Ishikawa (cell line): ENCODE results near the gene DDX31.

Experiments used
- CEBPB ChIP-seq: IDR thresholded peaks from 2 replicates; pipeline ENCODE4 v1.6.1; 2012
- CREB1 ChIP-seq: IDR thresholded peaks from 2 replicates; pipeline ENCODE4 v1.6.1; 2012; ENCODE audit warnings: low read depth
- EGR1 ChIP-seq: IDR thresholded peaks from 2 replicates; pipeline ENCODE4 v1.6.1; 2012
- EP300 ChIP-seq: IDR thresholded peaks from 2 replicates; pipeline ENCODE4 v1.6.1; 2012; ENCODE audit warnings: borderline replicate concordance
- FOXM1 ChIP-seq: IDR thresholded peaks from 2 replicates; pipeline ENCODE4 v1.6.1; 2012; ENCODE audit warnings: low read depth, borderline replicate concordance
- MAX ChIP-seq: IDR thresholded peaks from 2 replicates; pipeline ENCODE4 v1.6.1; 2012
- NFIC ChIP-seq: IDR thresholded peaks from 2 replicates; pipeline ENCODE4 v1.6.1; 2012
- RAD21 ChIP-seq: IDR thresholded peaks from 2 replicates; pipeline ENCODE4 v1.6.1; 2012; ENCODE audit warnings: low read depth
- REST ChIP-seq: IDR thresholded peaks from 2 replicates; pipeline ENCODE4 v1.6.1; 2012; ENCODE audit warnings: low read depth, mild to moderate bottlenecking
- TAF1 ChIP-seq: IDR thresholded peaks from 2 replicates; pipeline ENCODE4 v1.6.1; 2012; ENCODE audit warnings: low read depth, mild to moderate bottlenecking
- TCF12 ChIP-seq: IDR thresholded peaks from 2 replicates; pipeline ENCODE4 v1.6.1; 2012; ENCODE audit warnings: low read depth
- TEAD4 ChIP-seq: IDR thresholded peaks from 2 replicates; pipeline ENCODE4 v1.6.1; 2012
- USF1 ChIP-seq: IDR thresholded peaks from 2 replicates; pipeline ENCODE4 v1.6.1; 2012
- YY1 ChIP-seq: IDR thresholded peaks from 2 replicates; pipeline ENCODE4 v1.6.1; 2012; ENCODE audit warnings: low read depth
- ZBTB7A ChIP-seq: IDR thresholded peaks from 2 replicates; pipeline ENCODE4 v1.6.1; 2012; ENCODE audit warnings: low read depth

The DDX31 gene

DNA sequence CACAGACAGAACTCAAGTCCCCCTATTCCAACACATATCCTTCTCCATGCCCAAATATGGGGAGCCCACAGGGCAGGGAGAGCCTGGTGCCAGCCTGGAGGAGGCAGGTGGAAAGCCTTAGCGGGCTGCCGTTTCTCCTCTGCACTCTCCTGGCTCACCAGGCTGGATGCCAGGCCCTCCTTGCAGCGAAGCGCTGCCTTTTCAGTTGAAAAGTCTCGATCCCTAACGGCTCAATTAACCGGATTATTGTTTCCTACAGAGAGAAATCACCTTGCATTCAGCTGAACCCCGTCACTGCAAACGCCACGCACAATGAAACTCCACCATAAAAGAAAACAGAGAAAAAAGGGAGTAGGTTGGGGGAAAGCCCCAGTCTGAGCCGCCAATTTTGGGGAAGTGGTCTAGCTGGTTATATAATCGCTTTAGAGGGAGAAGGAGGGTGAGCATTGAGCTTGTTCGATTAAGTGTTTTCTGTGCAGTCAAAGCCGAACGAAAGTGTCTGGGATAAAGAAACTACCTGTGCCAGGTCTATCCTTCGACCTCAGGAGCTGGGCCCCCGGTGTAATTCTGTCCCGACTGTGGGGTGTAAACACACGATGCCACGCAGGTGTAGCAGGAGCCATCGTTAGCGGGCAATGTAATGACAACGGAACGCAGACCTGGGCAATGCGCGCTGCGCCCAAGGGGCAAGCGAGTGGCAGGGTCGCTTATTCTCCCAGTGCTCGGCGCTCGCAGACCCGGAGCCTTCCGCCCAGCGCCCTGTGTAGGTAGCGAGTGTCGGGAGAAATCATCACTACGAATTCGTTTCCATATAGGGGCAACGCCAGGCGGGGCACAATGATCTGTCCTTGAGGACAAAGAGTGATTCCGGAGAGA lies 83.6 kb downstream of the DDX31 start:
- TF ChIP-seq CREB1 = no peak
- TF ChIP-seq TCF12 = no peak
- no peak for TF ChIP-seq FOXM1
- TF ChIP-seq ZBTB7A = no peak
- TF ChIP-seq TAF1 = no peak
- TF ChIP-seq TEAD4 = no peak
- TF ChIP-seq RAD21 = no peak
- no peak for TF ChIP-seq NFIC
- no peak for TF ChIP-seq CEBPB
- TF ChIP-seq REST = no peak
- TF ChIP-seq USF1 = no peak
- no peak for TF ChIP-seq MAX
- TF ChIP-seq EGR1 = no peak
- TF ChIP-seq EP300 = no peak
- no peak for TF ChIP-seq YY1

DNA sequence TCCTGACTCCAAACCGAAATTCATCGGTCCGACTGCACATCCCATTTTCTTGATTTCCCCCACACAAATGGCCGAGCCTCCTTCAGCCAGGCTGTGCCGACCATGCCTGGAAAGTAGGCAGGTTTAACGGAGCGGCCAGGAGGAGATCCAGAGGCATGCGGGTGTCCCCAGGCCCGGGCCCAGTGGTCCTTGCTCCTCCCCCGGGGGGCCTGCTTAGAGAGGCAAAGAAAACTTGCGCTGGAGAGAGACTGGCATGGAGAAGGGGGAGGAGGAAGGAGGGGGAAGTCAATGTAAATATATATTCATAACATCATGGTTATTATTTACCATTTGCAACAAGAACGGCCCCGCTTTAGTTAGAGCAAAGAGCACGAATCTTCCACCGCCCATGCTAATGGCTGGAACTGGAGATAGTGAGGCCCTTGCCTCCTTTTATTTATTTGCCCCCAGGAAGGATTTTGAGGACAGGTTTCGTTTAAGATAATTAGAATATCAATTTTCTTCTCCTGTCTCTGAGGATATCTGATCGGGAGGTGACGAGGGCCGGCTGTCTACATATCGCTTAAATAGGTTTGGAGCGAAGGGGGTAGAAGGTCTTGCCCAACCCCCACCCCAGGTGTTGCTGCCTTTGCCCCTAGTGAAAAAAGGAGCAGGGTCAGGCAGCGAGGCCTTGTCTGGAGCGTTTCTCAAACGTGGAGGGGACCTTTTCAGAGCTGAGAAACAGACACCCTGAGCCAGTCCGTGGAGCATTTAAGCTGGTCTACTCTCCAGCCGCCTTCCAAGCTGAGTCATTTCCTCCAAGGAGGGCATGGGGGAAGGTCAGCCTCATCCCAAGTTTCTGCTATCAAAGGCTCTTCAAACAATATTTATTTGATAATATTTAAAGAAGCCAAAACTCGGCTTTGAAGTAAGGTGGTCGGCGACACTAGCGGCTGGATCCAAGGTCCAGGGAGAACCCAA lies 84.9 kb downstream of the DDX31 start:
- TF ChIP-seq RAD21 = no peak
- no peak for TF ChIP-seq NFIC
- TF ChIP-seq TAF1 = no peak
- no peak for TF ChIP-seq CREB1
- no peak for TF ChIP-seq EP300
- no peak for TF ChIP-seq CEBPB
- TF ChIP-seq TCF12 = no peak
- TF ChIP-seq ZBTB7A = no peak
- TF ChIP-seq USF1 = no peak
- TF ChIP-seq EGR1 = no peak
- no peak for TF ChIP-seq YY1
- TF ChIP-seq TEAD4 = no peak
- TF ChIP-seq REST = no peak
- no peak for TF ChIP-seq FOXM1
- no peak for TF ChIP-seq MAX

GRCh38 chr9:132583584-132584304 lies 86.0 kb downstream of the DDX31 start:
- TF ChIP-seq NFIC = no peak
- TF ChIP-seq TCF12 = no peak
- TF ChIP-seq TEAD4 = no peak
- TF ChIP-seq TAF1 = no peak
- no peak for TF ChIP-seq RAD21
- no peak for TF ChIP-seq CEBPB
- no peak for TF ChIP-seq MAX
- no peak for TF ChIP-seq USF1
- TF ChIP-seq REST = no peak
- no peak for TF ChIP-seq EGR1
- no peak for TF ChIP-seq ZBTB7A
- no peak for TF ChIP-seq EP300
- no peak for TF ChIP-seq CREB1
- TF ChIP-seq FOXM1 = no peak
- no peak for TF ChIP-seq YY1
